H4 (cell line): ENCODE measurements around the gene AQP7. TPM values are rescaled to one million over a fixed set of nuclear protein-coding genes. Genes with fewer than 3 reads are reported as not detected.
"Not testable (repeated sequence)": the region's sequence is repeated elsewhere in the genome, so short reads cannot be mapped to it uniquely, and the experiment has no call there.

Source experiments
- DNase-seq: peaks from one replicate; pipeline ENCODE4 v3.0.0-alpha.2; 2015; ENCODE audit warnings: low spot score
- total RNA-seq: library from RNA; depleted of rRNA; stranded (reverse); fragments of >200 nt; shearing (Covaris generic); gene quantifications from 2 replicates; pipeline ENCODE4 v1.2.3, GENCODE V29; 2014

The AQP7 gene
- total RNA-seq, 1 experiment from 2014 or later: not detected

- not testable (repeated sequence) for DNase-seq
Measured at GRCh38 chr9:33395159-33395879, 7.0 kb downstream of the AQP7 start.

DNA sequence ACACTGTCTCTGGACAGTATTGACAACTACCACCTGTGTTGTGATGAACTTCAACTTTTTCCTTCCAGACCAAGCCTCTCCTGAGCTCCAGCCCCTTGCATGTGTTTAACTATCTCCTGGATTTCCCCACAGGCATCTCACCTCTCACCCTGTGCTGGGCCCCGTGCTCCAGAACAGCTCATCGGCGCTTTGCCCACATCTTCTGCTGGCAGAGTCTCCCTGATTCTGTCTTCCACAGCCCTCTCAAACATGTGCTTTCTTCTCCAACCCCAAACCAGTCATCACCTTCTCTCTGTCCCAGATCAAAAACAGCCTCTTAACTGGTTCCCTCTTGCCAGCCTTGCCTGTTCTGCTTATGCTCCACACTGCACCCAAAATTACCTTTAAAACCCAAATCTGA, 8.4 kb downstream of the AQP7 start:
- not testable (repeated sequence) for DNase-seq

DNA sequence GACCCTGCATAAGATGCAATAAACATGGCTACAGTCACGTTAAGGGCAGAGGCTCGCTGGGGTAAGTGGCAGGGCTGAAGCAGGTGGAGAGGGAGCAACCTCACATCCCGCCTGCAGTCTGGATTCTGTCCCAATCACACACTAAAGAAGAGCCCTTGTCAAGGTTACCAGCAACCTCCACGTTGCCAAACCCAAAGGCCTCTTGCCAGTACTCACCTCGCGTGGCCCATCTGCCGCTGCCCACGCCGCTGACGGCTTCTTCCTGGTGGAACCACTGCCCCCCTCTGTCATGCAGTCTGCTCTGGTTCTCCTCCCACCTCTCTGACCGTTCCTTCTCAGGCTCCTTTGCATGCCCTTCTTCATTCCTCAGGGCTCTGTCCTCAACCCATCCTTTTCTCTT, 8.8 kb downstream of the AQP7 start:
- DNase-seq: no peak

DNA sequence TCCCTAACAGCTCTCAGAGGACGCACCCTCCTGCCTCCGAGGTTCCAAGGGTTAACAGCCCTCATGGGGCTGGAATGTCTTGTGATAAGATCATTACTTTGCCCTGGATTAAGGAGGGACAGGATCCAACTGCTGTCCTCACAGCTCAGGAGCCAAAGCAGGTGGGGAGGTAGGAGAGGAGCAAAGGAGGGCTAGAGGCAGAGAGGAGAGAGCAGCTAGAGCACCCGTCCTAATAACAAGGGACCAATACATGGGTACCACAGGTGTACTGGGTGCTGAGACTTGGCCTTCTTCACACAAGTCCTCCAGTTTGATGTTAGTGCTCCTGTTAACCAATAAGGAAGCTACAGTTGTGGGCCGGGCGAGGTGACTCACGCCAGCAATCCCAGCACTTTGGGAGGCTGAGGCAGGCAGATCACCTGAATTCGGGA, 9.8 kb downstream of the AQP7 start:
- not testable (repeated sequence) for DNase-seq

DNA sequence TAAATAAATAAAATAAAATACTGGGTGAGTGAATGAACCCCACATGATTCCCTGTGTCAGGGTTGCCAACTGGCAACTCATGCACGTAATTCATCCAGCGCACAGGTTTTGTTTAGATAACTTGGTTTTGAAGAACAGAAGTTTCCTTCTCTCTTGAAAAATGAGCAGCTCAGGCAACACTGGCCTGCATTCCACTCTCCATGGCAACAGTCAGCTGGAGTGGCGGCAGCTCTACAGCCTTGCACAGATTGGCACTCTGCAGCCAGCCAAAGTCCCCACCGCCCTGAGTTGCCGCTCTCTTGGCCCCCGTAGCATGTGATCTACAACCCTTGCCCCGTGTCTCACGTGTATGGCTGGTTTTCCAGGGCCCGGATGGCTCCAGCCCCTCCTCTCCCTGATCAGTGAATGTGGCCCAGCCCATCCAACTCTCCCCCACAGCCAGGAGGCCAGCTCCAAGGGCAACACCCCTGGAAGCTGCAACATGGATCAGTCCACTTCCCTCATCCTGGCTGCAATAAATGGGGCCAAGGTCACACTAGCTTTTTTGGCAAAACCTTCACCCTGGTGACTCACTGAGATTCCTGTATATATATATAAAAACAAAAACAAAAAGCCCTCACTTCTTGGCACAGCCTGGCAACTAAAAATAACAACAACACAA, 11.1 kb downstream of the AQP7 start:
- peak; percentile 94 for DNase-seq

DNA sequence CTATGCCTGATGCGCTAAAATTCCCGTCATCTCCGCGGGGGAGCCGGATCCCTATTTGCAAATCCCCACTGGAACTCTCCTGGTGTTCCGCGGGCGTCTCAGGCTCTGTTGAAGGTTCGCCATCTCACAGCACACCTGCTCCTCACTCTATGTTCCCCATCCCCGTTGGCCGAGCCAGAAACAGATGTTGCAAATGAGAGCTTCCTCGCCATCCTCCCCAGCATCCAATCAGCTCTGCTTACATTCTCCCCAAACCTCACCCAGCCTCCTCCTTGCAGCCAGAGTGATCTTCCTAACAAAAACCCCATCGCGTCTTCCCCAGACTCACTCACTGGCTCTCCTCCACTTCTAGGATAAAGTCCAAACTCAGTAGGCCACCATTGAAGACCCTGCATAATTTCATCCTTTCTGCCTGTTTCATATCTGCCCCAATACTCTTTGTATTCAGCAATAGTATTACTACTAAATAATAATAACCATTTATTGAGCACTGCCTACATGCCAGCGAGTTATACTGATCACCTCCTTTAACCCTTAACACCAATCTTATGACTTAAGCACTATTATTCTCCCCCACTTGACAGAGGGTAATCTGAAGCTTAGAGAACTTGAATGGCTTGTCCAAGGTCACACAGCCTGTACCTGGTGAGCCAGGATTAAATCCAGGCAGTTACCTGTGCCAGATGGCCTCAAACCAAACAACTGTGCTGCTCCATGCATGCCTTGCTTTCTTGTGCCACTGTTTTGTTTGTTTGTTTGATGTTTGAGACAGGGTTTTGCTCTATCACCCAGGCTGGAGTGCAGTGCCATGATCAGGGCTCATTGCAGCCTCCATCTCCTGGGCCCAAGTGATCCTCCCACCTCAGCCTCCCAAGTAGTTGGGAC, 14.0 kb downstream of the AQP7 start:
- DNase-seq: no peak

DNA sequence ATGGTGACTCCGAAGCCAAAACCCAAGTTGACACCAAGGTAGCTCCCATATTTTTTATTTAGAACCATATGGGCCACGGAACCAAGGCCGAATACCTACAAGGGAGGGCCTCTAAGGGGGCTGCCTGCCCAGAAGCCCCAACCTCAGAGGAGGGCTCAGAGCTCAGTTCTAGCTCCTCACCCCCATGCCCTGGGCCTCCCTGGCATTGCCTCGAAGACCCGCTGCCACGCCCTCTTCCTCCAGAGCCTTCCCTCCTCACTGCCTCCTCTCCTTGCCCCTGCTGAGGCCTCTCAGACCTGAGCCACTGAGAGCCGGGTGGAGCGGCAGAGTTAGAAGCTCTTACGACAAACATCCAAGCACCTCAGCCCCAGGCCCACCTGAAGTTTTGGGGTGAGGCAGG, 15.4 kb downstream of the AQP7 start:
- DNase-seq: not testable (repeated sequence)

DNA sequence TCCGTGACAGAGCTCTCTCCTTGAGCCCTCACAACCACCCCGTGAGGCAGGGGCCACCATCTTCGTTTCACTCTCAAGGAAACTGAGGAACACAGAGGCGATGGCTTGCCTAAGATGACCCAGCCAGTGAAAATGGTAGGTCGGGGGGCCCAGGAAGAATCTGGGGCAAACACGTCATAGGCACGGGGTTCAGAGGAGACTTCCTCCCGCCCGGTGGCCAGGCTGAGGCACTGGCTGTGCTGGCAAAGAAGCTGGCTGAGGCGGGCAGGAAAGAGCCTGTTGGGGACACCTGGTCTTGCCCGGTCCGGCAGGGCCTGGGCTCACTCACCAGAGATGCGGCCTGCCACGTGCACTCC, 15.7 kb downstream of the AQP7 start:
- DNase-seq: not testable (repeated sequence)

DNA sequence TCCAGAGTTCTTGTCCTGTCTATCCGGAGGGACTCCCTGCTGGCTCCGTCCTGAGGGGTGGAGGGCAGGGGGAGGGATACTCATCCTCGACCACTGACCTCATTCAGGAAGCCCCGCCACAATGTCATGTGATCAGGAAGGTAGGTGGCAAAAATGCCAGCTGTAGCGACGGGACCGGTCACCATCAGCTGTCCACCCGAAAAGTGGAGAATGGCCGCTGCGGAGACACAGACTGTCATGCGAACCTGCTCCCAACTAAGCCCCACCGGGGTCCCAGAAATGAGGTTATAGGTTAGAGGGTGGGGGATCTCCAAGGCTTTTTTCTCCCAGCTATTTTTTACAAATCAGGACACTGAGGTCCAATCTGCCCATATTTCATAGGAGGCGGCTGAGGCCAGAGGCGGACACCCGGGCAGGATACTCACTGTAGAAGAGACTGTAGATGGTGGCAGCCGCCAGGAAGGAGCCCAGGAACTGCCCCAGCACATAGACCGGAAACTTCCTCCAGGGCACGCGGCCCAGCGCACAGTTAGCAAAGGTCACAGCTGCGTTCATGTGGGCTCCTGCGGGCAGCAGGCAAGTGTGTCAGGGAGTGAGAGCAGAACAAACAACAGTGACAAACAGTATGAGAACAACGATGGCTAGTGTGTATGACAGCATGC, 16.3 kb downstream of the AQP7 start:
- DNase-seq: not testable (repeated sequence)

DNA sequence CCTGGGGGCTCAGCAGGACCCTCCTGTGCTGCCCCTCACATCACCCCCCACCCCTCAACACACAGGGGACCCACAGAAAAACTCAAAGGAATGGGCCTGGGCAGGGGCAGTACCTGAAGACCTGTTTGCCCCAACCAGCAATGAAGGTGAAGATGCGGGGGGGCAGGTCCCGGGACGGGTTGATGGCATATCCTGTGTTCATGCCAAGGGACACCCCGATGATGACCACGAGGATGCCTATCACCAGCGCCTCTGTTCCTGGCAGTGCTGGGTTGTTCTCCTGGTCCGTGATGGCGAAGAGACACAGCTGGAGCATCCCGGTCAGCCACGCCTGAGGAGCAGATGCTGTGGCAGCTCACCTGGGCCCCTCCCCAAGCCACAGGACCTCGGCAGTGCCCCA, 16.8 kb downstream of the AQP7 start:
- not testable (repeated sequence) for DNase-seq

GRCh38 chr9:33383396-33383795, 19.0 kb downstream of the AQP7 start:
- not testable (repeated sequence) for DNase-seq

GRCh38 chr9:33382397-33382796, 20.0 kb downstream of the AQP7 start:
- DNase-seq: not testable (repeated sequence)

- no peak for DNase-seq
Measured at GRCh38 chr9:33381231-33381791, 21.1 kb downstream of the AQP7 start.

GRCh38 chr9:33380390-33381094, 21.8 kb downstream of the AQP7 start:
- DNase-seq: no peak

DNA sequence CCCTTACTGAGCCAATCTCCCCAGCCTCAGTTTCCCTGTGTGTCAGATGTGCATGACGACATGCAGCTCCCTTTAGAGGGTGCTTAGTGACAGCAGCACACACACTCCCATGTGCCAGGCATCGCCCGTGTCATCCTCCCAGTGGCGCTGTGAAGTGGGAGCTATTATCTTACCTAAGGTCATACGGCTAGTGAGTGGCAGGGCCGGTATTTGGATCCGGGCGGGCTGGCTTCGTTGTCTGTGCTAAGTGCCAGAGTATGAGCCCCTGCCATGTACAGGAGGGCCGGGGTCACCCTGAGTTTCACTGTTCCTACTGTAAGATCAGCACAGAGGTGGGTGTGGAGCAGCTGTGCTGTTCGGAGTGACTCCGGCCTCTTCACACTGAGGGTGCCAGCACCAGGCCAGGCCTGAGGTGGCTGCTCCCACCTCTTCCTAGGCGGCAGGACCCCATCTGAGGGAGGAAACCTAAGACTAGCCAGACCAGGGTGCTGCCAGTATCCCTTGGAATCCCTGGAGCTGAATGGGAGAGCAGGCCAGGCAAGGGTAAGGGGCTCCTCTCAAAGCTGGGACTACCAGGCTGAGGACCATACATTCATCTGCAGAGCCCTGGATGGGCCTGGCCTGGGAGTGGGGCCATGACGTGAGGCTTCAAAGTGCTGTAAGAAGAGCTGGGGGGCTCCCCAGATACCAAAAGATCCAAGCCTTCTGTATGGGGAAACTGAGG, 22.5 kb downstream of the AQP7 start:
- DNase-seq: no peak

DNA sequence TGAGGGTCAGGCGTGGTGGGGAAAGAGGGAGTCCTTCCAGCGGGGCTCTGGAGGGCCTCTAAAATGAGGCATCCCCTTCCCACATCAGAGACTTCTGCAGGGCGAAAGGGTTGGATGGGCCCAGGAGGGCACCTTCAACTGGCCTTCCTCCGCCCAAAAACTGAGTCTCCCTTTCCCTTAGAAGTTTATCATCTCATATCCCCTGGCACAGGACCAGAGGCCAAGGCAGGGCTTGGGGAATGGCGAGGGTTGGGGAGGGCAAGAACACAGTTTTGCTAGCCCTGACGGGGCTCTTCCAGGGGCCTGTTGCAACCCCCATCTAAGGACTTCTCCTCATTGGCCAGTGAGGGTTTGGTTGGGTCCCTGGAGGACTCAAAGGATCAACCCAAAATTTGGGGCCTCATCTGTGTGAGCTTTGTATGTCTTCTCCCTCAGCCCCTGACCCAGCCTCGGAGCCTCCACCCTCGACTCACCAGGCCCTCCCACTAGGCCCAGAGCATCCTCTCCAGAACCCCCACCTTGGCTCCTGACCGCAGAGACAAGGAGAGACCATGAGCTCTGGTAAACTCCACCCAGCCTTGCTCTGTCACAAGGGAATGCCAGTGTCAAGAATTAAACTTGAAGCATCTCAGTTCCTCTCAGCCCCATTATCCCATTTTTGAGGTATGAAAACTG, 24.1 kb downstream of the AQP7 start:
- no peak for DNase-seq

GRCh38 chr9:33377089-33377715, 25.2 kb downstream of the AQP7 start:
- DNase-seq: no peak

- no peak for DNase-seq
Measured at GRCh38 chr9:33375841-33376321, 26.5 kb downstream of the AQP7 start.

DNA sequence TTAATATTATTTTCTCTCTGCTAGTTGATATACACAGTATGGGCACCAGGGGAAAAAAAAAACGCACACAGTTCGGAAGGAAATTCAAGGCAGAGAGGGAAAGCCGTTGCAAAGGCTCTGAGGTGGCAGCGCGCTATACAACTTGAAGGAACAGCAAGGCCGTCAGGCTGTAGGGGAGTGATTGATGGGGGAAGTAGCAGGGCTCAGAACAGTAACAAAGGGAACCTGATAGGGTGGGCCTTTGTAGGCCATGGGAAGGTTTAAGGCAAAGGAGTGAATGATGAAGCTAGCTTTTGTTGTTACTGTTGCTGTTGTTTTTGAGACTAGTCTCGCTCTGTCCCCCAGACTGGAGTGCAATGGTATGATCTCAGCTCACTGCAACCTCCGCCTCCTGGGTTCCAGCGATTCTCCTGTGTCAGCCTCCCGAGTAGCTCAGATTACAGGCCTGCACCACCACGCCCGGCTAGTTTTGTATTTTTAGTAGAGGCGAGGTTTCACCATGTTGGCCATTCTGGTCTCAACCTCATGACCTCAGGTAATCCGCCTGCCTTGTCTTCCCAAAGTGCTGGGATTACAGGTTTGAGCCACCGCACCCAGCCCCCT, 27.0 kb downstream of the AQP7 start:
- no peak for DNase-seq
